ENCODE data around the gene SCFD2. TPM values are rescaled to one million over a fixed set of nuclear protein-coding genes. Genes with fewer than 3 reads are reported as not detected.

SCFD2 gene
- polyA plus RNA-seq, 1 donor from 2014 or later, result 5.0 TPM

DNA sequence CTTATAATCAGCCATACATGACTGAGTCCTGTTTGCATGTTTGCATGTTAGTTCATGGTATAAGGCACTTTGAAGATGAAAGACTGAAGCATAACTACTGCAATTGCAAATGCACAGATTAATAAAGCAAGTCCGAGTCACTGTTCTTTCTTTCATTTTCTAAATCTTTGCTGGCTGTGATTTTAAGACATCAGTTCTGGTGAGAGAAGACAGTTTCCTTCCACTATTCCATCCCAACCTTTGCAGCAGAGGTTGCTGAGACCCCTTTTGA is 475.4 kb downstream of the SCFD2 start:
- no peak overlapping the region for H3K27ac ChIP-seq (ENCODE audit: low read length)
- H3F3A ChIP-seq (ENCODE audit: insufficient read depth, low read length, poor library complexity, severe bottlenecking), result no peaks in the 10 kb centered on the region
- no peaks in the 10 kb centered on the region for H4K20me1 ChIP-seq (ENCODE audit: insufficient read depth)
- no peak overlapping the region for H3K9ac ChIP-seq (ENCODE audit: low read length)
- no peak overlapping the region for H3K4me2 ChIP-seq (ENCODE audit: low read length)
- H3K4me3 ChIP-seq (ENCODE audit: low read length), result no peak overlapping the region
- H3K9me3 ChIP-seq (ENCODE audit: low read length), result no peaks in the 10 kb centered on the region
- no peak overlapping the region for H2AFZ ChIP-seq (ENCODE audit: low read depth, low read length)
- no peaks in the 10 kb centered on the region for H3K27me3 ChIP-seq (ENCODE audit: insufficient read depth, low read depth, low read length)
- no peaks in the 10 kb centered on the region for H3K9me2 ChIP-seq (ENCODE audit: insufficient read depth, low read length)
- TF ChIP-seq POLR2AphosphoS5 (IDR thresholded peaks at IDR 0.05) (no peak), EP300 (conservative IDR thresholded peaks at IDR 0.05; ENCODE audit: poor library complexity, severe bottlenecking) (no peak), SMC3 (conservative IDR thresholded peaks at IDR 0.05; ENCODE audit: poor library complexity) (no peak), EZH2 (IDR thresholded peaks at IDR 0.05; ENCODE audit: borderline replicate concordance, insufficient read depth, low read length, poor library complexity, severe bottlenecking) (no peak), TAF1 (IDR thresholded peaks at IDR 0.05; ENCODE audit: low read depth) (no peak), MXI1 (conservative IDR thresholded peaks at IDR 0.05; ENCODE audit: poor library complexity, severe bottlenecking) (no peak), RAD21 (conservative IDR thresholded peaks at IDR 0.05) (no peak)
- TF ChIP-seq, protein P1, sequence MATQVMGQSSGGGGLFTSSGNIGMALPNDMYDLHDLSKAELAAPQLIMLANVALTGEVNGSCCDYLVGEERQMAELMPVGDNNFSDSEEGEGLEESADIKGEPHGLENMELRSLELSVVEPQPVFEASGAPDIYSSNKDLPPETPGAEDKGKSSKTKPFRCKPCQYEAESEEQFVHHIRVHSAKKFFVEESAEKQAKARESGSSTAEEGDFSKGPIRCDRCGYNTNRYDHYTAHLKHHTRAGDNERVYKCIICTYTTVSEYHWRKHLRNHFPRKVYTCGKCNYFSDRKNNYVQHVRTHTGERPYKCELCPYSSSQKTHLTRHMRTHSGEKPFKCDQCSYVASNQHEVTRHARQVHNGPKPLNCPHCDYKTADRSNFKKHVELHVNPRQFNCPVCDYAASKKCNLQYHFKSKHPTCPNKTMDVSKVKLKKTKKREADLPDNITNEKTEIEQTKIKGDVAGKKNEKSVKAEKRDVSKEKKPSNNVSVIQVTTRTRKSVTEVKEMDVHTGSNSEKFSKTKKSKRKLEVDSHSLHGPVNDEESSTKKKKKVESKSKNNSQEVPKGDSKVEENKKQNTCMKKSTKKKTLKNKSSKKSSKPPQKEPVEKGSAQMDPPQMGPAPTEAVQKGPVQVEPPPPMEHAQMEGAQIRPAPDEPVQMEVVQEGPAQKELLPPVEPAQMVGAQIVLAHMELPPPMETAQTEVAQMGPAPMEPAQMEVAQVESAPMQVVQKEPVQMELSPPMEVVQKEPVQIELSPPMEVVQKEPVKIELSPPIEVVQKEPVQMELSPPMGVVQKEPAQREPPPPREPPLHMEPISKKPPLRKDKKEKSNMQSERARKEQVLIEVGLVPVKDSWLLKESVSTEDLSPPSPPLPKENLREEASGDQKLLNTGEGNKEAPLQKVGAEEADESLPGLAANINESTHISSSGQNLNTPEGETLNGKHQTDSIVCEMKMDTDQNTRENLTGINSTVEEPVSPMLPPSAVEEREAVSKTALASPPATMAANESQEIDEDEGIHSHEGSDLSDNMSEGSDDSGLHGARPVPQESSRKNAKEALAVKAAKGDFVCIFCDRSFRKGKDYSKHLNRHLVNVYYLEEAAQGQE (IDR thresholded peaks at IDR 0.05; ENCODE audit: borderline replicate concordance), result no peak
- TF ChIP-seq, protein P2, sequence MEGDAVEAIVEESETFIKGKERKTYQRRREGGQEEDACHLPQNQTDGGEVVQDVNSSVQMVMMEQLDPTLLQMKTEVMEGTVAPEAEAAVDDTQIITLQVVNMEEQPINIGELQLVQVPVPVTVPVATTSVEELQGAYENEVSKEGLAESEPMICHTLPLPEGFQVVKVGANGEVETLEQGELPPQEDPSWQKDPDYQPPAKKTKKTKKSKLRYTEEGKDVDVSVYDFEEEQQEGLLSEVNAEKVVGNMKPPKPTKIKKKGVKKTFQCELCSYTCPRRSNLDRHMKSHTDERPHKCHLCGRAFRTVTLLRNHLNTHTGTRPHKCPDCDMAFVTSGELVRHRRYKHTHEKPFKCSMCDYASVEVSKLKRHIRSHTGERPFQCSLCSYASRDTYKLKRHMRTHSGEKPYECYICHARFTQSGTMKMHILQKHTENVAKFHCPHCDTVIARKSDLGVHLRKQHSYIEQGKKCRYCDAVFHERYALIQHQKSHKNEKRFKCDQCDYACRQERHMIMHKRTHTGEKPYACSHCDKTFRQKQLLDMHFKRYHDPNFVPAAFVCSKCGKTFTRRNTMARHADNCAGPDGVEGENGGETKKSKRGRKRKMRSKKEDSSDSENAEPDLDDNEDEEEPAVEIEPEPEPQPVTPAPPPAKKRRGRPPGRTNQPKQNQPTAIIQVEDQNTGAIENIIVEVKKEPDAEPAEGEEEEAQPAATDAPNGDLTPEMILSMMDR (IDR thresholded peaks at IDR 0.05; ENCODE audit: poor library complexity, severe bottlenecking), result no peak
- H3K79me2 ChIP-seq (replicated peaks; ENCODE audit: insufficient read depth, low read length), result no peaks in the 10 kb centered on the region
- no peaks in the 10 kb centered on the region for H3K36me3 ChIP-seq (ENCODE audit: insufficient read depth, low read length)

- Histone ChIP-seq H3K9ac (ENCODE audit: low read length) (no peak overlapping the region), H2AFZ (ENCODE audit: low read depth, low read length) (no peak overlapping the region), H4K20me1 (ENCODE audit: insufficient read depth) (no peaks in the 10 kb centered on the region), H3K4me2 (ENCODE audit: low read length) (no peak overlapping the region), H3K9me2 (ENCODE audit: insufficient read depth, low read length) (no peaks in the 10 kb centered on the region), H3K36me3 (ENCODE audit: insufficient read depth, low read length) (no peaks in the 10 kb centered on the region), H3K79me2 (replicated peaks; ENCODE audit: insufficient read depth, low read length) (no peaks in the 10 kb centered on the region), H3K9me3 (ENCODE audit: low read length) (no peaks in the 10 kb centered on the region), H3K4me3 (ENCODE audit: low read length) (no peak overlapping the region), H3F3A (ENCODE audit: insufficient read depth, low read length, poor library complexity, severe bottlenecking) (no peaks in the 10 kb centered on the region), H3K27ac (ENCODE audit: low read length) (no peak overlapping the region), H3K27me3 (ENCODE audit: insufficient read depth, low read depth, low read length) (no peaks in the 10 kb centered on the region)
- TF ChIP-seq RAD21 (conservative IDR thresholded peaks at IDR 0.05) (no peak), EZH2 (IDR thresholded peaks at IDR 0.05; ENCODE audit: borderline replicate concordance, insufficient read depth, low read length, poor library complexity, severe bottlenecking) (no peak)
Observed at GRCh38 chr4:52889778-52890520, 475.9 kb downstream of the SCFD2 start.
